Measurements from ENCODE around the gene ANKS1B.

The ANKS1B gene

GRCh38 chr12:99824900-99825542 is 159.7 kb downstream of the ANKS1B start:
- Histone ChIP-seq H3K4me3 (ENCODE audit: low read depth, low read length) (no peak overlapping the region), H3K9me3 (ENCODE audit: severe bottlenecking) (no peaks in the 10 kb centered on the region), H3K27me3 (ENCODE audit: insufficient read depth, low read depth, severe bottlenecking) (no peaks in the 10 kb centered on the region), H3K27ac (no peak overlapping the region), H3K36me3 (no peaks in the 10 kb centered on the region)
- DNase-seq: no peak
- no peak for TF ChIP-seq CTCF (IDR thresholded peaks at IDR 0.05; ENCODE audit: low read depth, low read length)

- Histone ChIP-seq H3K4me3 (ENCODE audit: low read depth, low read length) (no peak overlapping the region), H3K9me3 (ENCODE audit: severe bottlenecking) (no peaks in the 10 kb centered on the region), H3K36me3 (no peaks in the 10 kb centered on the region), H3K27ac (no peak overlapping the region), H3K27me3 (ENCODE audit: insufficient read depth, low read depth, severe bottlenecking) (no peaks in the 10 kb centered on the region)
- no peak for TF ChIP-seq CTCF (IDR thresholded peaks at IDR 0.05; ENCODE audit: low read depth, low read length)
- no peak for DNase-seq
These were observed 162.5 kb downstream of the ANKS1B start for GRCh38 chr12:99822273-99822672.

- 0 out of 2 replicates have a peak, but pooled peaks have one; percentile 23 for TF ChIP-seq CTCF (IDR thresholded peaks at IDR 0.05; ENCODE audit: low read depth, low read length)
- Histone ChIP-seq H3K36me3 (no peaks in the 10 kb centered on the region), H3K27me3 (ENCODE audit: insufficient read depth, low read depth, severe bottlenecking) (no peaks in the 10 kb centered on the region), H3K27ac (no peak overlapping the region), H3K4me3 (ENCODE audit: low read depth, low read length) (no peak overlapping the region), H3K9me3 (ENCODE audit: severe bottlenecking) (no peaks in the 10 kb centered on the region)
- peak; percentile 54 for DNase-seq
These were observed 173.8 kb downstream of the ANKS1B start for GRCh38 chr12:99810718-99811593.

- no peak for TF ChIP-seq CTCF (IDR thresholded peaks at IDR 0.05; ENCODE audit: low read depth, low read length)
These were observed 174.8 kb downstream of the ANKS1B start for GRCh38 chr12:99809909-99810308.

GRCh38 chr12:99806304-99806703 is 178.4 kb downstream of the ANKS1B start:
- no peak overlapping the region for H3K27ac ChIP-seq
- no peak for TF ChIP-seq CTCF (IDR thresholded peaks at IDR 0.05; ENCODE audit: low read depth, low read length)

More at GRCh38 chr12:99809909-99810308, 174.8 kb downstream of the ANKS1B start:
- Histone ChIP-seq H3K9me3 (ENCODE audit: severe bottlenecking) (no peaks in the 10 kb centered on the region), H3K36me3 (no peaks in the 10 kb centered on the region), H3K4me3 (ENCODE audit: low read depth, low read length) (no peak overlapping the region), H3K27me3 (ENCODE audit: insufficient read depth, low read depth, severe bottlenecking) (no peaks in the 10 kb centered on the region), H3K27ac (no peak overlapping the region)
- peak; percentile 7 for DNase-seq

More at GRCh38 chr12:99806304-99806703, 178.4 kb downstream of the ANKS1B start:
- Histone ChIP-seq H3K9me3 (ENCODE audit: severe bottlenecking) (no peaks in the 10 kb centered on the region), H3K36me3 (no peaks in the 10 kb centered on the region), H3K4me3 (ENCODE audit: low read depth, low read length) (no peak overlapping the region), H3K27me3 (ENCODE audit: insufficient read depth, low read depth, severe bottlenecking) (no peaks in the 10 kb centered on the region)
- no peak for DNase-seq
